CD4-positive, alpha-beta T cell (primary cell): ENCODE measurements around the gene MOB1A. TPM values are rescaled to one million over a fixed set of nuclear protein-coding genes. Genes with fewer than 3 reads are reported as not detected.

Experiments used
- ATAC-seq: fragments of 200-7000 bp; cut with Tn5 transposase; one replicate; pipeline ENCODE4 v1.10.0; 2022; ENCODE audit warnings: mild to moderate bottlenecking; ENCODE audit not compliant: poor library complexity
- CTCF ChIA-PET: fragments of 350-600 bp; sonication (Branson Sonifier 250); formaldehyde crosslinking; loops from one replicate; lab custom pipeline; 2021; ENCODE audit warnings: antibody characterized with exemption, inconsistent platforms; lab: Charles Lee
- POLR2A ChIA-PET: fragments of 350-600 bp; sonication (Branson Sonifier 250); formaldehyde crosslinking; loops from one replicate; lab custom pipeline; 2021; ENCODE audit warnings: antibody characterized with exemption, inconsistent platforms; lab: Charles Lee
- DNase-seq, 14 experiments: peaks; one replicate each; pipeline ENCODE4 v3.0.0-alpha.2; 2013 to 2020; ENCODE audit warnings: mixed read lengths in 2 of 14
- H3K27ac ChIP-seq, 2 donors: one replicate each; pipeline versions ENCODE4 v1.5.1 to v1.7.0; 2013; ENCODE audit warnings: low read length in 2 of 2, low read depth in 1 of 2, mild to moderate bottlenecking in 1 of 2
- H3K27me3 ChIP-seq, 2 experiments: 1 replicate in 1 of 2; 2 replicates in 1 of 2; pipeline versions ENCODE4 v1.6.1 to v1.7.0; 2013; ENCODE audit warnings: low read length in 2 of 2, control low read depth in 1 of 2, mild to moderate bottlenecking in 1 of 2, moderate library complexity in 1 of 2; ENCODE audit not compliant: insufficient read depth in 2 of 2, control insufficient read depth in 1 of 2
- H3K36me3 ChIP-seq: one replicate; pipeline ENCODE4 v1.6.1; 2013; ENCODE audit warnings: low read length, control low read depth; ENCODE audit not compliant: insufficient read depth
- H3K4me1 ChIP-seq: one replicate; pipeline ENCODE4 v1.6.1; 2013; ENCODE audit warnings: low read length, control low read depth; ENCODE audit not compliant: insufficient read depth
- H3K4me3 ChIP-seq: one replicate; pipeline ENCODE4 v1.5.1; 2013; ENCODE audit warnings: mild to moderate bottlenecking, low read length, moderate library complexity
- H3K9me3 ChIP-seq, 2 experiments: 1 replicate in 1 of 2; 2 replicates in 1 of 2; pipeline versions ENCODE4 v1.6.1 to v1.7.0; 2013; ENCODE audit warnings: low read length in 2 of 2, mild to moderate bottlenecking in 2 of 2, control low read depth in 1 of 2, moderate library complexity in 1 of 2; ENCODE audit not compliant: control insufficient read depth in 1 of 2, insufficient read depth in 1 of 2
- H3K27ac Mint-ChIP-seq: one replicate; pipeline ENCODE4 v1.8.0; 2020; ENCODE audit warnings: mixed read lengths
- H3K27me3 Mint-ChIP-seq: one replicate; pipeline ENCODE4 v1.8.0; 2021; ENCODE audit warnings: mixed read lengths
- H3K36me3 Mint-ChIP-seq: one replicate; pipeline ENCODE4 v1.8.0; 2021; ENCODE audit warnings: low read depth, mixed read lengths
- H3K4me1 Mint-ChIP-seq: one replicate; pipeline ENCODE4 v1.8.0; 2021; ENCODE audit warnings: low read depth, mixed read lengths
- H3K4me3 Mint-ChIP-seq: one replicate; pipeline ENCODE4 v1.8.0; 2020; ENCODE audit warnings: mild to moderate bottlenecking, mixed read lengths
- H3K9me3 Mint-ChIP-seq: one replicate; pipeline ENCODE4 v1.8.0; 2020; ENCODE audit warnings: mixed read lengths
- CTCF ChIP-seq: fragments of 200-600 bp; IDR thresholded peaks from one replicate; pipeline ENCODE4 v1.8.0; 2022; ENCODE audit warnings: antibody characterized with exemption, mild to moderate bottlenecking
- intact Hi-C, 2 experiments: fragments of 100-400 bp; cut with DNase I in 1 of 2; cut with micrococcal nuclease in 1 of 2; formaldehyde crosslinking; loops; one replicate each; pipeline versions ENCODE4 v1.15.1 to v1.9.0; 2023 to 2025; cut with DNase I, micrococcal nuclease
- total RNA-seq, 174 experiments: library from RNA in 2 of 174; stranded (reverse) in 2 of 174; gene quantifications; one replicate each; pipeline ENCODE4 v1.2.3 and lab custom pipeline; 2021 to 2026

The MOB1A gene
- total RNA-seq, 2 experiments from 2014 or later, result 150 to 159 TPM

- H3K9me3 ChIP-seq, result no peaks in the 10 kb centered on the region
- POLR2A ChIA-PET, result interaction anchor here (3.0 kb wide), 1 partner anchor 10 kb away, joined by 17 read pairs; the partner anchor contains the start of gene MOB1A
- Mint-ChIP-seq H3K4me3 (no peak overlapping the region), H3K27me3 (no peaks in the 10 kb centered on the region), H3K4me1 (peaks cover 15% of the 10 kb centered on the region), H3K27ac (no peak overlapping the region), H3K9me3 (no peaks in the 10 kb centered on the region), H3K36me3 (peaks cover 86% of the 10 kb centered on the region)
- CTCF ChIA-PET, result no interaction called here
- DNase-seq (no peak), ATAC-seq (no peak)
- peaks cover 7% of the 10 kb centered on the region for H3K4me1 ChIP-seq
- H3K4me3 ChIP-seq, result no peak overlapping the region
- intact Hi-C loops, result no loop called here
- no peaks in the 10 kb centered on the region for H3K27me3 ChIP-seq
- H3K27ac ChIP-seq, result no peak overlapping the region
- TF ChIP-seq CTCF, result no peak
- H3K36me3 ChIP-seq, result peaks cover 86% of the 10 kb centered on the region
Measured at GRCh38 chr2:74168739-74169138, 9.9 kb downstream of the MOB1A start.

DNA sequence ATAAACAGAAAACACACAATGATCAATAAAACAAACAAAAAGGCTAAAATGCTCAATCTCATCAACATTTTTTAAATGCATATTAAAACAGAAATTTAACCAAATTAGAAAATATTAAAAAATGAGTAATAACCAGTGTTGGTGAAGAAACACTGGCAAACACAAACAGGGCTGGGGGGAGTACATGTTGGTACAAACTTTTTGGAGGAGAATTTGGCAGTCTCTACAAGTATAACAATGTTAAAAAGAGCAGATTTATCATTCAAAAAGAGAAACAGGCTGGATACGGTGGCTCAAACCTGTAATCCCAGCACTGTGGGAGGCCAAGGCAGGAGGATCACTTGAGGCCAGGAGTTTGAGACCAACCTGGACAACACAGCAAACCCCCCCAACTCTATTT is 13.9 kb downstream of the MOB1A start:
- Mint-ChIP-seq H3K27ac (no peak overlapping the region), H3K4me3 (no peak overlapping the region), H3K36me3 (peaks cover 98% of the 10 kb centered on the region), H3K9me3 (no peaks in the 10 kb centered on the region), H3K27me3 (no peaks in the 10 kb centered on the region), H3K4me1 (no peaks in the 10 kb centered on the region)
- DNase-seq (no peak), ATAC-seq (no peak)
- POLR2A ChIA-PET, result interaction anchor here (2.1 kb wide), 1 partner anchor 14 kb away, joined by 7 read pairs; the partner anchor contains the start of gene MOB1A
- CTCF ChIA-PET, result no interaction called here
- H3K4me3 ChIP-seq, result no peak overlapping the region
- peaks cover 94% of the 10 kb centered on the region for H3K36me3 ChIP-seq
- no peaks in the 10 kb centered on the region for H3K27me3 ChIP-seq
- H3K9me3 ChIP-seq, result no peaks in the 10 kb centered on the region
- H3K27ac ChIP-seq, result no peak overlapping the region
- H3K4me1 ChIP-seq, result no peaks in the 10 kb centered on the region
- TF ChIP-seq CTCF, result no peak
- intact Hi-C loops, result no loop called here

- POLR2A ChIA-PET, result interaction anchor here (2.1 kb wide), 1 partner anchor 15 kb away, joined by 7 read pairs; the partner anchor contains the start of gene MOB1A
- Histone ChIP-seq H3K4me1 (no peaks in the 10 kb centered on the region), H3K27ac (no peak overlapping the region), H3K4me3 (no peak overlapping the region), H3K9me3 (no peaks in the 10 kb centered on the region), H3K27me3 (no peaks in the 10 kb centered on the region), H3K36me3 (peaks cover 87% of the 10 kb centered on the region)
- no peak for TF ChIP-seq CTCF
- Mint-ChIP-seq H3K27ac (no peak overlapping the region), H3K36me3 (peaks cover 99% of the 10 kb centered on the region), H3K27me3 (no peaks in the 10 kb centered on the region), H3K4me3 (no peak overlapping the region), H3K4me1 (no peaks in the 10 kb centered on the region), H3K9me3 (no peaks in the 10 kb centered on the region)
- DNase-seq (no peak), ATAC-seq (no peak)
- intact Hi-C loops, result no loop called here
- CTCF ChIA-PET, result no interaction called here
Measured at GRCh38 chr2:74162951-74163350, 15.7 kb downstream of the MOB1A start.
